HG03159 (cell line): ENCODE results near the gene MARCHF3.
"Not testable (repeated sequence)": the region's sequence is repeated elsewhere in the genome, so short reads cannot be mapped to it uniquely, and the experiment has no call there.

Source experiments
- ATAC-seq: cut with Tn5 transposase; IDR thresholded peaks from one replicate; pipeline ENCODE4 v1.9.1; 2021; ENCODE audit warnings: mild to moderate bottlenecking, moderate library complexity; ENCODE audit not compliant: unreplicated experiment

Gene MARCHF3

DNA sequence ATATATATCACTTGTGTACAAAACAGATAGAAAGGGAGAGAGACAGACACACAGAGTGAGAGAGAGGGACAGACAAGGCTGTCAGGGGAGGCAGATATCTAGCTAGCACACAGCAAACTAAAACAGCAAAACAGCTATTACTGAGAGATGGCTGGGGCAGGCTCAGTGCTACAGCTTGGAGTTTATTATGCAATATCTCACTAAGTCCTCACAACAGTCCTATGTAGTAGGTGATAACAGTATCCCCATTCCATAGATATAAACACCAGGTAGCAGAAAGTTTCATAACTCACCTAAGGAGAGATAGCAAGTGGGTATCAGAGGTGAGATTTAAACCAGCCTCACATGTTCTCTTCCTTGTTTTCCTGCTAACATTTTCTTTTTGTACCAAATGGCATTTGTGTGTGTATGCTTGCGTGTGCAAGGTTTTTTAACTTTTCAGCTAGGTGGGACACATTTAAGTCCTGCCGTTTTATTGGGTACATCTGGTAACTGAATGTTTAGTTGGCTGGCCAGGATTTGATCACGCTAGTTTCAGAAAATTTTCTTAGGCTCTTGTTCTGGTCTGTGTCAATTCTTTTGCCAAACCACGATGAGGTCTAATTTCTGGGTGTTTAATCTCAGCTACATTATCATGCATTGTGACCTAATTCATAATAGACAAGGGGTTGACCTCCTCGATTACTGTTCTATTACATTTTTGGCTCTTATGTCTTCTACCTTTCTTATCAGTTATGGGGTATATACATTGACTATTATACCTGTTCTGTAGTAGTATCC is 148.3 kb downstream of the MARCHF3 start:
- ATAC-seq, result no peak

DNA sequence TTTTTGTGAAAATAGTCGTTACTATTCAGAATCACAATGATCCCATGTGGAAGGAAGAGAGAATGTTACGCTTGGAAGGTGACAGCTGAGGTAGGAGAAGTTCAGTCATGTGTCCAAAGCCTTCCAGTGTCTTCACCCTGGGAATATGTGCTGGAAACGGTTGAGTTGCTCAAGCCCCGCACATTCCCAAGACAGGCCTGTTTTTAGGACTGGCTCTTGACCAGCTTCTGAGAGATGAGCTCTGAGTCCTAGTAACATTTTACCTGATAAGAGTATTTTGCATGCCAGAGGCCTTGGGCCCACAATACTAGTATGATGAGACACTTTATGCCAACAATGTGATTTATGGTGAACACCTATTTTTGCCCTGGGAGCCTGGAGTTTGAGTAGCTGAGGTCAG is 151.7 kb downstream of the MARCHF3 start:
- no peak for ATAC-seq

DNA sequence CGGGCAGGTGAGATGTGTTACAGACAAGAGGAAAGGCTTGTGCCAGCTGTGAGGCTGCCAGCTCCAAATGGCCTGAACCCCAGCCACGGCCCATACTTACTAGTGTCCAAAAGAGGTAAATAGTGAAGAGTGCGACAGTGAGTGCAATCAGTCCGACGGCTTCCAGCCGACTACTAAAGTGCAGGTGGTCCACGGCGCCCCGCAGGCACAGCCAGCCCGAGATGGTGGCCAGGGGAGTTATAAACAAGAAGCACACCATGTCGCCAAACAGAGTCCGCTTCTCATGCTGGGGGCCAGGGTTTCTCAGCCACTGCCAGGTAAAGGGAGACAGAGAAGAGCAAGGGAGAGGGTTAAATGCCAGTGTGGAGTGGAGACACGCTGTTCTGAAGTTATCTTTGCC is 152.3 kb downstream of the MARCHF3 start:
- no peak for ATAC-seq

DNA sequence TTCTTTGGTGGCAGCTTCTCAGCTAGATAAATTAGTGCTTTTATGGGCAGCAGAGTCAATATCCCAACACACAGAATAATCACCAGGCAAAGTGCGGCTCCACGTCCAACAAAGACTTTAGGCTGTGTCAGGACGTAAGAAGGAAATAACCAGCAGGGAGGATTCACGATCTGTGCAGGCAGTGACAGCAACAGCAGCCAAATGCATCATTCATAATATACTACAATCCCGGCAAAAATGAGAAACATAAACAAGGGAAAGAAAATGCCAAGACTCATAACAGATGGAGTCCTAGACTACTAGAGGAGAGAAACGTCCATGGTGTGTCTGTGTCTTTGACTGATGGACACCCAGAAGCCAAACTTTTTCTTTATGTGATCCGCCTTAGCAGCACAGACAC is 152.8 kb downstream of the MARCHF3 start:
- ATAC-seq, result no peak

DNA sequence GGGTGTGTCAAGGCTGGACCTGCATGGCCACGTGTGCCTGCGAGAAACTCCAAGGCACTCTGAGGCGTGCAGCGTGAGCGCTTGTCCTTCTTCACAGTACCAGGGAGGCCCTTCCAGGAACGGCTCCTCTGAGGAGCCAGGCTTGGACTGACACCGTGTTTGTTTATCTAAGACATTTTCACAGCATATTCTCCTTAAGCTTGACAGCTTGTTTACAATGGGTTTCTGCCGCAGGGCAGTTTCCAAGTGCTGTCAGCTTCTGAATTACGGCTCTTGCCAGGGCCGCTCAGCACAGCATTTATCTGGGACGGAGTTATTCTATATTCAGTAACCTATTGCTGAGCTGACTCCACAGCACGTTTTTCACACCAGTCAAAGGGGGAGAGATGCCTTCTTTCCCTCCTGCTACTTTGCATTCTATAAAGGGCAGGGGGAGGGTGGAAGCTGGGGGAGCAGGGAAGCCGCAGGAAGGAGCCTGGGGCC is 155.0 kb downstream of the MARCHF3 start:
- ATAC-seq, result no peak

DNA sequence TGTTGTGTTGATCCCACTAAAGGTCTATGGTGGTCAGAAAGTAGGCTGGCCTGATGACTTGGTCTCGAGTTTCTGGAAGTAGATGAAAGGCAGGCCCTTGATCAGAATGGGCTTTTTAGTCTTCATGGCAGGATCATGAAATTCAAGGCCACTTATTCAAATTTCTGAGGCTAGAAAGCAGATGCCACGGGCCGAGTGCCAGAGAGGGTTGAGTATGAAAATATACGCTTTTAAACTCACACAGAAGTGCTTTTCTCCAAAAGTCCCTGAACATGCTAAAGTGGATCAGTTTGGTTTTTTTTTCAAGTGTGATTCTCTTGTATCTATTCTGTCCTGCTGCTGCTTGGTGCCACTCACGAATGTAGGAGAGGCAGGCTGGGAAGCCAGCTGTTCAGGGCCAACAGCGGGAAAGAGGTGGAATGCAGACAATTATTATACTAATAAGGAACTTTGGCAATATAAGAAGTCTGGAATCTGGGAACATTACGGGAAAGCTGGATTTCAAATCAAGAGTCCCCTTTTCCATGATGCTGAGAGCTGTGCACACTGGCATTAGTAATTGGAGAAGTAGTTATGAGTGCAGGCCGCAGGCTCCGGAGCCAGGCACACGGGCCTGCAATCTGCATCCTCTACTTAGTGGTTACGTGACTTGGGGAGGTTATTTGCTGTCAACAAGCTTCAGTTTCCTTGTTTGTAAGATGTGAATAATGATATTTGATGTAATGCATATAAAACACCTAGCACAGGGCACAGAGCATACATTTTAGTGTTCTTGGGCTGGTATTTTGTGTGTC is 157.6 kb downstream of the MARCHF3 start:
- ATAC-seq, result no peak

DNA sequence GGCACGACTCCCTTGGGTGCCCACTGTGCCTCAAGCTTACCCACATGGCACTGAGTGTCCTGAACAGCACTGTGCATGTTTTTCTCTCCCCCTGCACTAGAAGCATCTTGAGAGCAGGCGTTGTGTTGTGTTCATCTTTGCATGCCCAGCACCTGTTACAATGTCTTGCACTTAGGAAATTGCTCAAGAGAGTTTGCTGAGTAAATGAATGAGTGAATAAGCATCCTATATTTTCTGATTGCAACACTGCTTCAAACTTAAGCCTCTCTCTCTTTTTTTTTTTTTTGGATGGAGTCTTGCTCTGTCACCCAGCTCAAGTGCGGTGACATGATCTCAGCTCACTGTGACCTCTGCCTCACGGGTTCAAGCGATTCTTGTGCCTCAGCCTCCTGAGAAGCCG is 158.9 kb downstream of the MARCHF3 start:
- ATAC-seq, result no peak

DNA sequence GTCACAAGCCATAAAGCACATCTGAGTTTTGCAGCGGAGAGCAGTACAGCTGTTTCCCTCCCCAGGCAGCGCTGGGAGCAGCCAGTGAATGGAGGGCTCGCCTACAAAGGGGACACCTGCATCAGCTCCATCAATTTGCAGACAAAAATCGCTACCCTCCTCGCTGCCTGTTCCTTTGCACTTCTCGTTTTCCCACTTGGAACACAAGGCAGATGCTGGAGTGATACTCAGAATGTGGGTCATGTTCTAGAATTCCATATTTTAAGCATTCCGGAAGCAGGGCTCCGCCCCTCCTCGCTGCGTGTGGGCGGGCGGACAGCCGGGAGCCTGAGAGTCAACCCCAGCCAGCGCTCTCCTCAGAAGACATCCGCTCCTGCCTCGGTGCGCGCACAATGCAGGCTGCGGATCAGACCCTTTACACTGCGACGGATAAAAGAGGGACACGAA is 161.3 kb downstream of the MARCHF3 start:
- peak; percentile 51 for ATAC-seq

DNA sequence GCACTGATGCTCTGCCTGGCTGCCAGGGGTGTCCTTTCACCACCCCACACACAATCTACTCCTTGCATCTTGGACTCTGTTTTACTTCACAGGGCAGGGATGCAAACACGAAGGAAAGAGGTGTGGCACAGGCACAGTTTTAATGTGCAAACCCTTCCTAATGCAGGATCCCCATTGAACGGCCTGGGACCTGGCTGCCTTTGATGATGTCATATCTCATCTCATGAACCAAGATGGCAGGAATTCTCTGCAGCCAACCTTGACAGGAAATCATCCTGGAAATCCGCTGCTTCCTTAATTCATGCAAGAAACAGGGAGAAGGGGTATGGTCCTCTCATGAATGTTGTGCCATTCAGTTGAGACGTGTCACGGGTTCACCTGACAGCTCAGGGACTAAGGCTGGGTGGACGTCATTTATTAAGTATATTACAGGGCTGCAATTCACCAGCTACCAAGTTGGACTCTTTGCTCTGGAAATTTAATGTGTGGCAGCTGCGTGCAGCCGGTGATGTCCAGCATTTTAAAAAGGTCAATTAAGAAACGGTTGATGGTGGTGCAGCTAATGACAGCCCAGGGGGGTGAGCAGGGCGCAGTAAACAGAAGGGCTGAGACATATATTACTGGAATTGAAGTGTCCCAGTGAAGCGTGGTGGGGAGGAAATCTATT is 161.9 kb downstream of the MARCHF3 start:
- ATAC-seq, result peak; percentile 8

DNA sequence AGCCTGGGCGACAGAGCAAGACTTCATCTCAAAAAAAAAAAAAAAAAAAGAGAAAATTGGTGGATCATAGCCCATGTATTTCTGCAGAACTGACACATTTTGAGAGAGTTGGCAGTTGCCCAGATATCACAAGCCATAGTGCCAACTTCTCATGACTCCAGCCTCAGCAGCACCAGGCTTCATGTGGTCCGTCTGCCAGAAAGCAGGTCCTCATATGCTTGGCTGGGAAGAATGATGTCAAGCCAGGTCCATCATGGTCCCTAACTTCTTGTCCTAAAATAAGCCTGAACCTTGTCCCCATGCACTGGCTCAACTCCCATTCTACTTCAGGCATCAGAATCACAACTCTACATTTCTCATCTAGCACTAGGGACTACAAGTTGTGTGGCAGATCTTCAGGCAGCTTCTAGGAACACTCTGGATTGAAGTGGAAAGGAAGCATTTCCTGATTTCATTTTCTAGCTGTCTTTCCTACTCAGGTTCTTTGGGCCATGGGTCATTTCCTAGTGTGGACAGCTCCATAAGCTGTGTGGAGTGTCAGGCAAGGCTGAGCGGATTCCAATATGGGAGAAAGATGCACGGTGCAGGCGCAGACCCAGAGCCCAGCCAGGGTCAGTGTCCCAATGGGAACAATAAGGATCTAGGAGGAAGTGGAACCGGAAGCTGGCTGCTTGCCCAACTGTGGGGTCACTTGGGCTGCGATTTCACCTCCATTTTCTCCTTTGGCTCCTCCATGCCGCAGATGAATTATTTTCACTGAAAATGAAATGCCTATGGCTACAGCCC is 163.3 kb downstream of the MARCHF3 start:
- ATAC-seq, result no peak

DNA sequence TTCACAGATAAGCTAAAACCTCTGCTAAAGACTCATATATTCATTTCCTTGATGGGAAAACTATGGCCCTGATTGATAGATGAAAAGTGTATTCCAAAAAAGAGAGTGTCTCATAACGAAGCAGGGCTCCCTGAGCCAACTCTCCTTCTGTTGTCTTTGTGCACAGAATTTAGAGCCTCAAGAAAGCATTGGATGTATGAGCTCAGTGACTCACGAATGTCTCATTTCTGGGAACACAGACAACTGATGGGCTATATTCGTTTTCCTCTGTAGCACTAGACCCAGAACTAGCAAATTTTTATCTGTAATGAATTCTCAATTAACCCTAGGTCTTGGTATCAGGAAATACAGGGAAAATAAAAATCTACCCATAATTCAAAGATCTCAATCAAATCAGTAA is 165.1 kb downstream of the MARCHF3 start:
- no peak for ATAC-seq

DNA sequence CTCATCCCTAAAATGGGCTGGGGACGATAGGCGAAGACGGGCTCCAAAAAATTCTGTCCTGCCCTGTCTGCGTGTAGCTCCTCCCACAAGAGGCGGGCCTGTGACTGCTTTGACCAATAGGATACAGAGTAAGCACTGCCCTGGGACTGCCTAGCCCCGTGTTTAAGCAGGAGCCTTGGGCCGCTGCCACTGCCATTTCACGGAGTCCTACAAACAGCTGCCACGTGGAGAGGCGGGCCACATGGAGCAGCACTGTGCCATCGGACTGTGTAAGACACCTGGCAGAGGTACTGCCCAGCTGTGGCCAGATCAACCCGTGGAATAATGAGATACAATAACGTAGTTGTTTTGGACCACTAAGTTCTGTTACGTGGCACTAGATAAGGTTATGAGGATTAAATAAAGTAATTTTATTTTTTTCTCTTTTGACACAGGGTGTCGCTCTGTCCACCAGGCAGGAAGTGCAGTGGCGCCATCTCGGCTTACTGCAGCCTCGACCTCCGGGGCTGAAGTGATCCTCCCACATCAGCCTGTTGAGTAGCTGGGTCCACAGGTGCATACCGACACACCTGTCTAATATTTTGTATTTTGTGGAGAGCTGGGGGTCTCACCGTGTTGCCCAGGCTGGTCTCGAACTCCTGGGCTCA is 166.2 kb downstream of the MARCHF3 start:
- no peak for ATAC-seq

DNA sequence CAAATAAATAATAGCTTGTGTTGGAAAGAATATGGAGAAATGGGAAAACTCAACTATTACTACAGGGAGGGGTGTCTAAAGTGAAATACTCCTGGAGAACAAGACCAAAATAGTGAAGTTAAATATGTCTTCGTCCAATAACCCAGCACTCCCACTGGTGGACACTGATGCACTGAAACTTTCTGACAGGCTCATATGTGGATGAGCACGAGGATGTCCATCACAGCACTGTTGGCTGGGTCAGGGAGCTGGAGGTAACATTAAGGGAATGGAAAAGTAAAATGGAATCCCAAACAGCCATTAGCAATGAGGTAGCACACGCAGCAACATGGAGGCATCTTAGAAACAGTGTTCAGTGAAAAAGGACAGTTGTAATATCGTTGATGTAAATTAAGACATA is 167.0 kb downstream of the MARCHF3 start:
- no peak for ATAC-seq

DNA sequence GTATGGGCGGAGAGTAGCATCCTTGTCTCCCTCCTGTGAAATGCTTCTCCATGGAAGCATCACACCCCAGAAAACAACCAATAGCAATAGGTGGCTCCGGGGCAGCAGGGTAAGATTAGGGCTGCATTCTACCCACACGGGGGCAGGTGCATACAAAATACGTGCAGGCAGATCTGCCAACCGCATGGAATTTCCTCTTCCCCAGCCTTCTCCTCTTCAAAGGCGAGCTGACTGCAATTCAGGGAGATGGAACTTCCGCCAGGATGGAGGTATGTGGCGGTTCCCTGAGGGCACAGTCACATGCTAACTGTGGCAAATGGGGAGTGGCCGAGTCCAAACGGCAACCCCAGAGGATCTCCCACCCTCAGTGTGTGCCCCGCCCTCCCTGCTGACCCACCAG is 171.9 kb downstream of the MARCHF3 start:
- no peak for ATAC-seq

DNA sequence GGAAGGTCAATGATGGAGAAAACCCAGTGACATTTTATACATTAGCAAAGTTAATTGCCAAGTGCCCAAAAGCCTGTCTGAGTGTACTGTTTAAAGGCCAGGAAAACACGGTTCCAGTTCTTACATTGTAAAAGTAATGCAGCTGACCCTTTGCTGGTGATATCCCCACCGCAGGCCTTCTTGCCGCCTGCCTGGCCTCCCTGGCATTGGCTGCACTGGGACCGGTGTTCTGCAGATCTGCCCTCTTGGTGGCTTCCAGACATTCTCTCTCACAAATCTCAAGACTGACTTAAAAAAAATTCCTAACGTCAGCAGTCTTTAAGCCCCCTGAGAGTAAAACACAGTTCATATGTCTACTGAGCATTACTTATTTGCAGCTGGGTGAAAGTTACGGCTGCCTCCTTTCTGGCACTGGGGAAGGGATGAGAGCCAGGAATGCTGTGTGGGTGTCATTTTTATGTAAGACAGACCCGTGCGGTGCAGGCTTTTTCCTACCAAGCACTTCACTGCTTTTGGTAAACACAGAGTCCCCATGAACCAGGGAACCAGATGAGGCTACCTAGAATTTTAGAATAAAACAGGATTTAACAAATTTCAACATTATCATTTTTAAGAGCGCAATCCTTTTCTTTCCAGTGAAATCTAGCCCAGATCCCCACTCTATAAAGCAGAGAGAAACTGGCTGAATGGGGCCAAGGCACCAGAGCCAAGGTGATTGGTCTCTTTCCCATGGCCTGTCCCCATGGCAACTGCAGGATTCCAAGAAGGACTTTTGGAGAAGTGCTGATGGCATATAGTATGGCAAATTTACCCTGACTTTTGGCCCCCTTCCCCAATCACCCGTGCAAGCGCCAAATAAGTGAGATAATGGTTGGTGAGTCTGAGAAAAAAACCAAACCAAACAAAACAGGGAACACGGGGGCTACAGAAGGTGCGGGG is 172.6 kb downstream of the MARCHF3 start:
- no peak for ATAC-seq

DNA sequence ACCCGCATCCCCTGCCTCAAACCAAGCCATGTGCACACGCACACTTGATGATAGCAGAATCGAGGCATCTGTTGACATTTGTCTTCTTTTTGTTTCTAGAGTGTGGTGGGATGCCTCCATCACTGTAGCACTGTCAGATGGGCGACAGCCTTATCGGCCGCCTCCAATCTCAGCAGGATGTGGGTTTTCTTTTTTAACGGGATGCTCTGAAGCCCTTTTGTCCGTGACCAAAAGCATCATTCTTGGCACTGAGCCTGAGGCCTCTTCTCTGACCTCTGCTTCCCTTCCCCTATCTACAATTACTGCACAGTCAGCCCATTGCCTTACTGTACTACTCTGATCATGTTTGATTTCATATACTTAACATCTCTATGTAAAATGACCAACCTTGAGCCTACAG is 175.1 kb downstream of the MARCHF3 start:
- ATAC-seq, result no peak

DNA sequence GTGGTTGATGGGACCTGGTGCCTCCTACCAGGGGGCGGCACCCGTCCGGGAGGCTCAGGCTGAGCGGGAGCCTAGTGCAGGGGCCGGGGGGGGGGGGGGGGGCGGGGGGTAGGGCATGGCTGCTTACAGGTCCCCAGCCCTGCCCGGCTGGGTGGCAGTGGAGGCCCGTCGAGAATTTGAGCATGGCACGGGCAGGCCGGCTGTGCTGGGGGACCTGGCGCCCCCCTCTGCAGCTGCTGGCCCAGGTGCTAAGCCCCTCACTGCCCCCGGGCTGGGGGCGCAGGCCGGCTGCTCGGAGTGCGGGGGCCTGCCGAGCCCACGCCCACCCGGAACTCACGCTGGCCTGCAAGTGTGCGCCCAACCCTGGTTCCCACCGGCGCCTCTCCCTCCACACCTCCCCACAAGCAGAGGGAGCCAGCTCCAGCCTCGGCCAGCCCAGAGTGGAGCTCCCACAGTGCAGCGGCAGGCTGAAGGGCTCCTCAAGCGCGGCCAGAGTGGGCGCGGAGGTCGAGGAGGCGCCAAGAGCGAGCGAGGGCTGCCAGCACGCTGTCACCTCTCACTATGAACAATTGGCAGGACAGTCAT is 175.7 kb downstream of the MARCHF3 start:
- ATAC-seq, result no peak

DNA sequence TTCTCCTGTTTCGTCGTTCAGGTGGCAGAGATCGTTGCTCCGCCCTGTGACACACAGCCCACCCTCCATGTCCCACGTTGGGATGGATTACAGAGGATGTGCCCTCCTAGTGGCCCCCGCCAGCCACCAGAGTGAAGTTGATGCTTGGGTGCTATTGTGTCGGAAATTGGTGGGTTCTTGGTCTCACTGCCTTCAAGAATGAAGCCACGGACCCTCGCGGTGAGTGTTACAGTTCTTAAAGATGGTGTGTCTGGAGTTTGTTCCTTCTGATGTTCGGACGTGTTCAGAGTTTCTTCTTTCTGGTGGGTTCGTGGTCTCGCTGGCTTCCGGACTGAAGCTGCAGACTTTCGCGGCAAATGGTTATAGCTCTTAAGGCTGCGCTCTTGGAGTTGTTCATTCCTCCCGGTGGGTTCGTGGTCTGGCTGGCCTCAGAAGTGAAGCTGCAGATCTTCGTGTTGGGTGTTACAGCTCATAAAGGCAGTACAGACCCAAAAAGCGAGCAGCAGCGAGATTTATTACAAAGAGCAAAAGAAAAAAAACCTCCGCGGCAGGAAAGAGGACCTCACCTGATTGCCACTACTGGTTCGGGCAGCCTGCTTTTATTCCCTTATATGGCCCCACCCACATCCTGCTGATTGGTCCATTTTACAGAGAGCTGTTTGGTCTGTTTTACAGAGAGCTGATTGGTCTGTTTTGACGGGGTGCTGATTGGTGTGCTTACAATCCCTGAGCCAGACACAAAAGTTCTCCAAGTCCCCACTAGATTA is 176.6 kb downstream of the MARCHF3 start:
- not testable (repeated sequence) for ATAC-seq
